ENCODE data around the gene TFEB.

DNA sequence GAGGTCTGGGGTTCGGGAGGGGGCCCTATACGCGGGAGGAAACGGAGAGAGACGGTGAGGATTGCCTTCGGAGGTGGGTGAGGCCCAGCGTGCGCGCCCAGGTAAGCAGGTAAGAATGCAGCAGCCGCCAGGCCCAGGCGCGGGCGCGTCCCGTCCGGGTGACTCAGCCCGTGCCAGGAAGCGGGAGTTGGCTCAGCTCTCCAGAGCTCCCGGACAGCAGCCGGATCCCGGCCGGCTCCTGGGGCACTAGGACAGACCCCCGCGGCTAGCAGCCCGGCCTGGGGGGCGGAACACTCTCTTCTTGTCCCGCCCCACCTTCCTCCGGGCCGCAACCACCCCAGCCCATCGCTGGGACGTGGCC, 98.6 kb downstream of the TFEB start:
- TF ChIP-seq POLR2A (IDR thresholded peaks at IDR 0.05; ENCODE audit: low read depth) = no peak
- TF ChIP-seq, protein P1, sequence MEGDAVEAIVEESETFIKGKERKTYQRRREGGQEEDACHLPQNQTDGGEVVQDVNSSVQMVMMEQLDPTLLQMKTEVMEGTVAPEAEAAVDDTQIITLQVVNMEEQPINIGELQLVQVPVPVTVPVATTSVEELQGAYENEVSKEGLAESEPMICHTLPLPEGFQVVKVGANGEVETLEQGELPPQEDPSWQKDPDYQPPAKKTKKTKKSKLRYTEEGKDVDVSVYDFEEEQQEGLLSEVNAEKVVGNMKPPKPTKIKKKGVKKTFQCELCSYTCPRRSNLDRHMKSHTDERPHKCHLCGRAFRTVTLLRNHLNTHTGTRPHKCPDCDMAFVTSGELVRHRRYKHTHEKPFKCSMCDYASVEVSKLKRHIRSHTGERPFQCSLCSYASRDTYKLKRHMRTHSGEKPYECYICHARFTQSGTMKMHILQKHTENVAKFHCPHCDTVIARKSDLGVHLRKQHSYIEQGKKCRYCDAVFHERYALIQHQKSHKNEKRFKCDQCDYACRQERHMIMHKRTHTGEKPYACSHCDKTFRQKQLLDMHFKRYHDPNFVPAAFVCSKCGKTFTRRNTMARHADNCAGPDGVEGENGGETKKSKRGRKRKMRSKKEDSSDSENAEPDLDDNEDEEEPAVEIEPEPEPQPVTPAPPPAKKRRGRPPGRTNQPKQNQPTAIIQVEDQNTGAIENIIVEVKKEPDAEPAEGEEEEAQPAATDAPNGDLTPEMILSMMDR (IDR thresholded peaks at IDR 0.05) = no peak
- no peak for TF ChIP-seq POLR2AphosphoS5 (IDR thresholded peaks at IDR 0.05)
- no peak for TF ChIP-seq EP300 (IDR thresholded peaks at IDR 0.05)

Data from esophagus muscularis mucosa (tissue), 4 donors.